Measurements from ENCODE around the gene HYLS1.

DNA sequence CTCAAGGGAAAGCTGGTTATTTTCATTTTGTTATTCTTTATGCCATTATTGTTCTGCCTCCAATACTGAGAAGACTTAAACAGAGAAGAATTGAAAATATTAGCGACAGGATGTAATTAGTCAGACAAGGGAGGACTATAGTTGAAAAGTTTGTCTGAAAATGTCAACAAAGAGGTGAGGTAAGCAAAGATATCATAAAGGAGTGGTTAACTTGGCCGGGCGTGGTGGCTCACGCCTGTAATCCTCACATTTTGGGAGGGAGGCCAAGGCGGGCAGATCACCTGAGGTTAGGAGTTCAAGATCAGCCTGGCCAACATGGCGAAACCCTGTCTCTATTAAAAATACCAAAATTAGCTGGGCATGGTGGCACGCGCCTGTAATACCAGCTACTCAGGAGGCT, 4.1 kb upstream of the HYLS1 start:
- TF ChIP-seq, protein P1, sequence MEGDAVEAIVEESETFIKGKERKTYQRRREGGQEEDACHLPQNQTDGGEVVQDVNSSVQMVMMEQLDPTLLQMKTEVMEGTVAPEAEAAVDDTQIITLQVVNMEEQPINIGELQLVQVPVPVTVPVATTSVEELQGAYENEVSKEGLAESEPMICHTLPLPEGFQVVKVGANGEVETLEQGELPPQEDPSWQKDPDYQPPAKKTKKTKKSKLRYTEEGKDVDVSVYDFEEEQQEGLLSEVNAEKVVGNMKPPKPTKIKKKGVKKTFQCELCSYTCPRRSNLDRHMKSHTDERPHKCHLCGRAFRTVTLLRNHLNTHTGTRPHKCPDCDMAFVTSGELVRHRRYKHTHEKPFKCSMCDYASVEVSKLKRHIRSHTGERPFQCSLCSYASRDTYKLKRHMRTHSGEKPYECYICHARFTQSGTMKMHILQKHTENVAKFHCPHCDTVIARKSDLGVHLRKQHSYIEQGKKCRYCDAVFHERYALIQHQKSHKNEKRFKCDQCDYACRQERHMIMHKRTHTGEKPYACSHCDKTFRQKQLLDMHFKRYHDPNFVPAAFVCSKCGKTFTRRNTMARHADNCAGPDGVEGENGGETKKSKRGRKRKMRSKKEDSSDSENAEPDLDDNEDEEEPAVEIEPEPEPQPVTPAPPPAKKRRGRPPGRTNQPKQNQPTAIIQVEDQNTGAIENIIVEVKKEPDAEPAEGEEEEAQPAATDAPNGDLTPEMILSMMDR (IDR thresholded peaks at IDR 0.05) = no peak
- TF ChIP-seq POLR2AphosphoS5 (IDR thresholded peaks at IDR 0.05; ENCODE audit: insufficient read depth in 1 of 2, low read depth in 1 of 2) (no peak), POLR2A (IDR thresholded peaks at IDR 0.05) (no peak)
